ENCODE measurements around the gene HDAC11. TPM values are rescaled to one million over a fixed set of nuclear protein-coding genes. Genes with fewer than 3 reads are reported as not detected.
"Not testable (repeated sequence)": the region's sequence is repeated elsewhere in the genome, so short reads cannot be mapped to it uniquely, and the experiment has no call there.

HDAC11 gene
- total and polyA plus RNA-seq, 4 experiments from 2014 or later, result 5.0 to 8.8 (median 7.4) TPM

DNA sequence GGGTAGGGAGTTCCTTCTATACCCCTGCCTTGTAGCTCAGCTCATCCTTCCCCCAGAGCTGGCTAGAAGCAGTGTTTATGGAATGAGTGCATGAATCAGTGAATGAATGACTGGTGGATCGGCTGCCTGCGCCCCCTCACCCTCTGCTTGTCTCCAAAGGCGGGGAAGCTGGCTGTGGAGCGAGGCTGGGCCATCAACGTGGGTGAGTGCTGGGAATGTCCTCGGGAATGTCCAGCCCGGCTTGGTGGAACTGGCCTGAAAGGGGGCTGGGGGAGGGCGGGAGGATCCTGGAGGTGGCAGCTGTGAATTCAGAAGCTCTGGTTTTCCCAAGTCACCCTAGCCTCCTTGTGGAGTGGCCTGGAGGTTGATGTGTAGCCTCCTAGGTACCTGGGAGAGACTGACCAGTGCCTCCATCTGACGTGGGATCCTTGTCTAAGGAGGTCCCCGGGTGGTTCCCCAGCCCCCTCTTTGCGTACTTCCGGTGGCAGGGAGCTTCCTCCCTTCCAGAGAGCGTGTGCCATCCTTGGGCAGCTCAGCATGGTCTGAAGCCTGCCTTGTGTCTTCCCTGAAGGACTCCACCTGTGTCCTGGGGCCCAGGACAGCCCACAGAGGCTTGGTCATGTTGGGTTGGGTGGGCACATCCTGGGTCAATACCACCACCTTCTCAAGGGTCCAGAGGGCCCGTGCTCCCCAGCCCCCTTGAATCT is 18.4 kb downstream of the HDAC11 start:
- Mint-ChIP-seq H3K36me3 (peaks cover 0 to 2% of the 10 kb centered on the region in 2 donors), H3K9me3 (no peaks in the 10 kb centered on the region), H3K4me1 (peaks cover 0 to 2% (median 0%) of the 10 kb centered on the region in 4 donors), H3K27me3 (no peaks in the 10 kb centered on the region), H3K27ac (no peak overlapping the region), H3K4me3 (no peak overlapping the region)
- no peak for DNase-seq
- Histone ChIP-seq H3K27ac (ENCODE audit: low read depth, low read length) (no peak overlapping the region), H3K36me3 (ENCODE audit: insufficient read depth, low read length) (no peaks in the 10 kb centered on the region), H3K27me3 (ENCODE audit: insufficient read depth, low read length) (no peaks in the 10 kb centered on the region), H3K4me3 (ENCODE audit: low read length in 2 of 2) (no peak overlapping the region), H3K9me3 (ENCODE audit: control insufficient read depth in 1 of 2, low read length in 2 of 2) (no peaks in the 10 kb centered on the region), H3K4me1 (ENCODE audit: insufficient read depth, low read length) (no peaks in the 10 kb centered on the region)
- ChIA-PET CTCF (ENCODE audit: partially characterized antibody) (interaction anchor here (0.6 to 8.6 kb wide), 7 partner anchors 76 to 386 kb away, joined by 3 to 109 read pairs (median 3); no protein-coding TSS in a partner anchor), POLR2A (ENCODE audit: partially characterized antibody) (no interaction called here)
- intact Hi-C loops (cut with micrococcal nuclease), result no loop called here

DNA sequence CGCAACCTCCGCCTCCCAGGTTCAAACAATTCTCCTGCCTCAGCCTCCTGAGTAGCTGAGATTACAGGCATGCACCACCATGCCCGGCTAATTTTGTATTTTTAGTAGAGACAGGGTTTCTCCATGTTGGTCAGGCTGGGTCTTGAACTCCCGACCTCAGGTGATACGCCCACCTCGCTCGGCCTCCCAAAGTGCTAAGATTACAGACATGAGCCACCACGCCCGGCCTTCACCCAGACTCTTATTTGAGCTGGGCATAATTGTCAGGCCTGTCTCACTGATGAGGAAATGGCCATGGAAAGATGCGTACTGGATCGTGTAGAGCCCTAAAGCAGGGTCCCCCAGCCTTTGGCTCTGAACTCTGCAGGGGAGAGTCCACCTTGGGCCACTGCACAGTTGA is 19.1 kb downstream of the HDAC11 start:
- CTCF ChIA-PET (ENCODE audit: partially characterized antibody), result interaction anchor here (1.0 to 8.6 kb wide), 3 partner anchors 142 to 158 kb away, joined by 3 to 109 read pairs (median 7); no protein-coding TSS in a partner anchor
- H3K4me1 Mint-ChIP-seq; H3K27ac ChIP-seq (ENCODE audit: low read depth, low read length); H3K27me3 ChIP-seq (ENCODE audit: insufficient read depth, low read length); POLR2A ChIA-PET (ENCODE audit: partially characterized antibody); H3K4me1 ChIP-seq (ENCODE audit: insufficient read depth, low read length); DNase-seq; H3K9me3 ChIP-seq (ENCODE audit: control insufficient read depth in 1 of 2, low read length in 2 of 2); intact Hi-C loops (cut with micrococcal nuclease); H3K4me3 ChIP-seq (ENCODE audit: low read length in 2 of 2); H3K36me3 ChIP-seq (ENCODE audit: insufficient read depth, low read length); H3K27me3 Mint-ChIP-seq; H3K4me3 Mint-ChIP-seq; H3K9me3 Mint-ChIP-seq; H3K36me3 Mint-ChIP-seq: not testable (repeated sequence)
- peak overlapping the region in 1 of 7 donors; percentile 13 for H3K27ac Mint-ChIP-seq

DNA sequence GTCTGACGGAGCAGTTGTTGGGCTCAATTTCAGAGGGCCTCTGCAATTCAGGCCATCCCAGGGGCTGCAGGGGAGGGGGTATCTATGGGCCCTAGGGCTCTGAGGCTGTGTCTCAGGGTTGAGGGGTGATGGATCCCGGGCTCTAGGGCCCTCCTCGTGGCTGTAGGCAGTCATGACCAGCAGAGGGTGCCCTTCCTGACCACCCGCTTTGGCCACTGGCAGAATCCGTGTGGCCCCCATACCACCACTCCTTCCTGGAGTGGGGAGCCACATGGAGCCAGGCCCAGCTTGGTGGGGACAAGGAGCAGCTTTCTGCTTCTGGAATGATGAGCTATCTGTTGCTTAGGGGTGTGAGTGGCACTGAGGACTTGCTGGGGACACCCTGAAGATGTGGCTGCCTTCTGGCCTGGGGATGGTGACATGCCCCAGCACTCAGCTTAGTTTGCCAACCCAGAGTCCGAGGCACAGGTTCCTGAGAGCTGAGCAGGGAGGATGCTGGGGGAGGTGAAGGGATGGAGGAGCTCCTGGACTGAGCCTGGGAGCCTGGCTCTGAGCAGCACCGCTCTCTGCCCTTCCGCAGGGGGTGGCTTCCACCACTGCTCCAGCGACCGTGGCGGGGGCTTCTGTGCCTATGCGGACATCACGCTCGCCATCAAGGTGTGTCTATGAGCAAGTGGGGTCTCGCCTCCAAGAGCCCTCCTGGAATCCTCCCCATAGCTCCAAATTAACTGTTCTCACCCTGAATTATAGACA is 20.2 kb downstream of the HDAC11 start:
- POLR2A ChIA-PET (ENCODE audit: partially characterized antibody), result no interaction called here
- Mint-ChIP-seq H3K9me3 (no peaks in the 10 kb centered on the region), H3K36me3 (peaks cover 0 to 2% of the 10 kb centered on the region in 2 donors), H3K27me3 (no peaks in the 10 kb centered on the region), H3K4me1 (peaks cover 0 to 2% (median 0%) of the 10 kb centered on the region in 4 donors), H3K27ac (peak overlapping the region in 1 of 7 donors; percentile 61), H3K4me3 (no peak overlapping the region)
- no peaks in the 10 kb centered on the region for H3K9me3 ChIP-seq (ENCODE audit: control insufficient read depth in 1 of 2, low read length in 2 of 2)
- no peak overlapping the region for H3K27ac ChIP-seq (ENCODE audit: low read depth, low read length)
- H3K4me3 ChIP-seq (ENCODE audit: low read length in 2 of 2), result no peak overlapping the region
- H3K27me3 ChIP-seq (ENCODE audit: insufficient read depth, low read length), result no peaks in the 10 kb centered on the region
- CTCF ChIA-PET (ENCODE audit: partially characterized antibody), result interaction anchor here (1.3 to 8.6 kb wide), 2 partner anchors 150 to 380 kb away, joined by 4 to 109 read pairs; no protein-coding TSS in a partner anchor
- intact Hi-C loops (cut with micrococcal nuclease), result no loop called here
- no peaks in the 10 kb centered on the region for H3K36me3 ChIP-seq (ENCODE audit: insufficient read depth, low read length)
- DNase-seq, result no peak
- H3K4me1 ChIP-seq (ENCODE audit: insufficient read depth, low read length), result no peaks in the 10 kb centered on the region

DNA sequence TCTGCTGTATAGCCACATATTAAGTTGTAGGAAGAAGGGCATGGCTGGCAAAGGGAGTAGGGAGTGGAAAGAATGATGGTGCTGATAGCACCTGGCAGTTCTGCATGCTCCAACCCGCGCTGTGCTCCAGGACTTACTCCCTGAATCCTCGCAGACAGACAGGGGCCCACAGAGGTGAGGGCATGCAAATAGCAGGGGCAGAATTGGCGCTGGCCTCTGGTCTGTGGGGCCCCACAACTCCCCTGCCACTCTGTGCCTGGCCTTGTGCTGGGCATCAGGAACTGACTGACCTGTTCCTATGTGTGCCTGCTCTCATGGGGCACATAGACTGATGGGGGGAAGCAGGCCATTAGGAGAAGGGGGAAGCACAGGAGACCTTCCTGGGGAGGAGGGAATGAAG is 20.9 kb downstream of the HDAC11 start:
- H3K4me3 ChIP-seq (ENCODE audit: low read length in 2 of 2), result no peak overlapping the region
- H3K4me1 ChIP-seq (ENCODE audit: insufficient read depth, low read length), result no peaks in the 10 kb centered on the region
- ChIA-PET CTCF (ENCODE audit: partially characterized antibody) (interaction anchor here (1.3 to 8.6 kb wide), 2 partner anchors 149 to 380 kb away, joined by 4 to 109 read pairs; no protein-coding TSS in a partner anchor), POLR2A (ENCODE audit: partially characterized antibody) (no interaction called here)
- no peaks in the 10 kb centered on the region for H3K27me3 Mint-ChIP-seq
- H3K27ac ChIP-seq (ENCODE audit: low read depth, low read length), result no peak overlapping the region
- H3K9me3 Mint-ChIP-seq, result no peaks in the 10 kb centered on the region
- H3K27me3 ChIP-seq (ENCODE audit: insufficient read depth, low read length), result no peaks in the 10 kb centered on the region
- H3K9me3 ChIP-seq (ENCODE audit: control insufficient read depth in 1 of 2, low read length in 2 of 2), result no peaks in the 10 kb centered on the region
- no peak overlapping the region for H3K4me3 Mint-ChIP-seq
- peaks cover 0 to 2% (median 0%) of the 10 kb centered on the region in 4 donors for H3K4me1 Mint-ChIP-seq
- peaks cover 0 to 2% of the 10 kb centered on the region in 2 donors for H3K36me3 Mint-ChIP-seq
- no peaks in the 10 kb centered on the region for H3K36me3 ChIP-seq (ENCODE audit: insufficient read depth, low read length)
- H3K27ac Mint-ChIP-seq, result no peak overlapping the region
- DNase-seq, result no peak
- intact Hi-C loops (cut with micrococcal nuclease), result no loop called here

DNA sequence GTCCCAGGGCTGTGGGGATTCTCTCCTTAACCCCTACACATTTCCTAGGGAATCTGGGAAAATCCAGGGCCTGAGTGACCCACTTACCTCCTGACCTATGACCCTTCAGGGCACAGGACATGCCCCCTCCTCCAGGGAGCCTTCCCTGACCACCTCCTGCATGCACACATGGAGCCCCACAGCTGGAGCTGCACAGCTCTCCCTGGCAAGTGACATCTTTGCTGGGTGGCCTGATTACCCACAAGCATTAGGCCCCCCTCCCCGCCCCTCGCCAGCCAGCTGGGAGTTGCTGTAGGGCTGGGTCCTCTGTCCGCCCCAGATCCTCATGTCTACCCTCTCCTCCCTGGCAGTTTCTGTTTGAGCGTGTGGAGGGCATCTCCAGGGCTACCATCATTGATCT is 21.4 kb downstream of the HDAC11 start:
- Mint-ChIP-seq H3K27ac (no peak overlapping the region), H3K27me3 (no peaks in the 10 kb centered on the region), H3K36me3 (no peaks in the 10 kb centered on the region), H3K9me3 (no peaks in the 10 kb centered on the region), H3K4me3 (no peak overlapping the region), H3K4me1 (peaks cover 0 to 2% (median 0%) of the 10 kb centered on the region in 4 donors)
- no peak for DNase-seq
- Histone ChIP-seq H3K27me3 (ENCODE audit: insufficient read depth, low read length) (no peaks in the 10 kb centered on the region), H3K9me3 (ENCODE audit: control insufficient read depth in 1 of 2, low read length in 2 of 2) (no peaks in the 10 kb centered on the region), H3K27ac (ENCODE audit: low read depth, low read length) (no peak overlapping the region), H3K4me1 (ENCODE audit: insufficient read depth, low read length) (no peaks in the 10 kb centered on the region), H3K4me3 (ENCODE audit: low read length in 2 of 2) (no peak overlapping the region), H3K36me3 (ENCODE audit: insufficient read depth, low read length) (no peaks in the 10 kb centered on the region)
- CTCF ChIA-PET (ENCODE audit: partially characterized antibody), result interaction anchor here (8.6 kb wide), 1 partner anchor 149 kb away, joined by 109 read pairs; no protein-coding TSS in a partner anchor
- intact Hi-C loops (cut with micrococcal nuclease), result no loop called here
- POLR2A ChIA-PET (ENCODE audit: partially characterized antibody), result no interaction called here

DNA sequence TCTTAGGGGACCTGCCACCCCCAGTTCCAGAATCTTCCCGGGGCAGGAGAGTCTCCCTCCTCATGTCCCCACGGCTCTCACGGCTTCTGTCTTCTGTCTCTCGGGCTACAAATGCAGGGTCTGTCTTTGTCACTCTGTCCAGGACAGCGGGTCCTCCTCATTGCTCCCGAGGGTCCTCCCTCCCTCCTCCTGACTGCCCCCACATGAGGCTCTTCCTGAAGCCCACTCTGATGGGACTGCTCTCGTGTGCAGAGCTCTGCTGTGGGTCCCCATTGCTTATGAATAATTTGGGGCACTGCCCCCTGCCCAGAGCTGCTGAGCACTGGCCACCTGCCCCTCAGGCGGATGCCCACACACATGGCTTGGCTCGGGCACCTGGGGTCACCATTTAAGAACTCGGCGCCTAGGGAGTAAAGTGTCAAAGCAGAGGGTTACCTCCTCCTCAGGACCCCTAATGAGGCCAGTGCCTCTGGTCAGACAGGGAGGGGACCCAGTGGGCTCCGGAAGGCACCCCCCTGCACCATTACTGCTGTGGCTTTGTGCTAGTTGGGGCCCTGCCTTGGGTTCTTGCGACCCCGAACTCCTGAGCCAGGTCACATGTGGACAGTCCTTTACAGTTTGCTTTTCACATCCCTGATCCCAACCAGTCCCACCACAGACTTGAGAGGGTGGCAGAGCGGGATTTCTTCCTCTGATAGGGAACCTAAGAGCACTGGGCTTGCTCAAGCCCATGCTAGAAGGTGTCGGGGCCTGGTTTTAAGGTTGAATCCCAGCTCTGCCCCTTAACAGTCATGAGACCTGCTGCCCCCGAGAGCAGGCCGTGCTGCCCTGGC is 22.1 kb downstream of the HDAC11 start:
- CTCF ChIA-PET (ENCODE audit: partially characterized antibody), result interaction anchor here (8.6 kb wide), 1 partner anchor 148 kb away, joined by 109 read pairs; no protein-coding TSS in a partner anchor
- Histone ChIP-seq H3K36me3 (ENCODE audit: insufficient read depth, low read length) (no peaks in the 10 kb centered on the region), H3K27me3 (ENCODE audit: insufficient read depth, low read length) (no peaks in the 10 kb centered on the region), H3K27ac (ENCODE audit: low read depth, low read length) (no peak overlapping the region), H3K4me3 (ENCODE audit: low read length in 2 of 2) (no peak overlapping the region), H3K9me3 (ENCODE audit: control insufficient read depth in 1 of 2, low read length in 2 of 2) (no peaks in the 10 kb centered on the region), H3K4me1 (ENCODE audit: insufficient read depth, low read length) (no peaks in the 10 kb centered on the region)
- no peak for DNase-seq
- no peaks in the 10 kb centered on the region for H3K4me1 Mint-ChIP-seq
- H3K36me3 Mint-ChIP-seq, result no peaks in the 10 kb centered on the region
- no peaks in the 10 kb centered on the region for H3K9me3 Mint-ChIP-seq
- intact Hi-C loops (cut with micrococcal nuclease), result no loop called here
- no peaks in the 10 kb centered on the region for H3K27me3 Mint-ChIP-seq
- peak overlapping the region in 2 of 7 donors; percentile 36 to 70 for H3K27ac Mint-ChIP-seq
- POLR2A ChIA-PET (ENCODE audit: partially characterized antibody), result no interaction called here
- no peak overlapping the region for H3K4me3 Mint-ChIP-seq

DNA sequence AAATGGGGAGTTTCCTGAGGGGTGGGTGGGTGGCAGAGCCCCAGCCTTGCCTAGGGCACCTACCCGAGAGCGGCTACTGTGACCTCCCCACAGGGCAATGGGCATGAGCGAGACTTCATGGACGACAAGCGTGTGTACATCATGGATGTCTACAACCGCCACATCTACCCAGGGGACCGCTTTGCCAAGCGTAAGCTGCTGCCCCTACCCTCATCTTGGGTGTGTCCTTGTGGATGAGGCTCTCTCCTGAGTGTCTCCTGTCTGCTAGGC is 22.6 kb downstream of the HDAC11 start:
- Histone ChIP-seq H3K4me1 (ENCODE audit: insufficient read depth, low read length) (no peaks in the 10 kb centered on the region), H3K4me3 (ENCODE audit: low read length in 2 of 2) (no peak overlapping the region), H3K9me3 (ENCODE audit: control insufficient read depth in 1 of 2, low read length in 2 of 2) (no peaks in the 10 kb centered on the region), H3K36me3 (ENCODE audit: insufficient read depth, low read length) (no peaks in the 10 kb centered on the region), H3K27ac (ENCODE audit: low read depth, low read length) (no peak overlapping the region), H3K27me3 (ENCODE audit: insufficient read depth, low read length) (no peaks in the 10 kb centered on the region)
- Mint-ChIP-seq H3K4me3 (no peak overlapping the region), H3K4me1 (no peaks in the 10 kb centered on the region), H3K9me3 (no peaks in the 10 kb centered on the region), H3K36me3 (no peaks in the 10 kb centered on the region), H3K27ac (no peak overlapping the region), H3K27me3 (no peaks in the 10 kb centered on the region)
- no peak for DNase-seq
- CTCF ChIA-PET (ENCODE audit: partially characterized antibody), result interaction anchor here (8.6 kb wide), 1 partner anchor 148 kb away, joined by 109 read pairs; no protein-coding TSS in a partner anchor
- intact Hi-C loops (cut with micrococcal nuclease), result no loop called here
- POLR2A ChIA-PET (ENCODE audit: partially characterized antibody), result no interaction called here
